ENCODE data around the gene OTULIN. TPM values are rescaled to one million over a fixed set of nuclear protein-coding genes. Genes with fewer than 3 reads are reported as not detected.
A peak's percentile ranks its signal among the peaks of the same experiment; 100 is the strongest.

The OTULIN gene
- polyA plus RNA-seq, 4 donors: 18.6 to 24.4 (median 20.5) TPM

- no peak for DNase-seq (ENCODE audit: low read depth in 4 of 4, low spot score in 2 of 4)
Observed at GRCh38 chr5:14738050-14738449, 73.5 kb downstream of the OTULIN start.

DNA sequence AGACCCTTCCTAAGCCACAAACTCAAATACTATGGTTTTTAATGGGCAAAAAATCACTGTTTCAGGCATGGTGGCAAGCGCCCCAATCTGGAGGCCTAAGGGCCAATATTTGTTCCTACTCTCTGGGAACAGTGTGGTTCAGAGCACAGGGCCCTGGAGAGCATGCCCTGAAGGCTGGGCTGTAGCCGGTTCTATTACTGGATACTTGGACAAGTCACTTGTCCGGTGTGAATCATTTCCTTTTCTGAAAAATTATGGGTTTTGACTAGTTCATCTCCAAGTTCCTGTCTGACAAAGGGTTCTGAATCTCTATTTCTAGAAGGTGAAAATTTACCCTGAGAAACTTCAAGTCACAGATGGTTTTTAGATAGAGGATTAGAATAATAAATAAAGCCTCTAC, 75.0 kb downstream of the OTULIN start:
- DNase-seq (ENCODE audit: low read depth in 4 of 4, low spot score in 2 of 4): no peak

DNA sequence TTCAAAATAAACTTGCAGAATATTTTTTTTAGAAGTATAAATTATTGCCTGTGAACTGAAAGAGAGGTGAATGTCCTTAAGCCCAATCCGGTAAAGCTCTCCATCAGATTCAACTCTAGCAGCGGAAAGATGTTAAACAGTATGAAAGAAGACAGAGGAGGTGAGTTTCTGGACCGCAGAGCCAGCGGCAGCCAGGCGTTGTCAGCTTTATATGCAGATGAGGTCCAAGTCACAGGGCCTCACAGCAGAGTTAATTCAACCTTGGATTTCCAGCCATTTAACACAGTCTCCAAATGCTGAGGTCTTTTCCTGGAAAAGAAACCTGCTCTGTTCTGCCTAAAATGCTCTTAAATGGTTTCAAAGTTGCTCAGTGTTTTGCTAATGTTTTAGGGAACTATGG, 75.5 kb downstream of the OTULIN start:
- DNase-seq (ENCODE audit: low read depth in 4 of 4, low spot score in 2 of 4): no peak

DNA sequence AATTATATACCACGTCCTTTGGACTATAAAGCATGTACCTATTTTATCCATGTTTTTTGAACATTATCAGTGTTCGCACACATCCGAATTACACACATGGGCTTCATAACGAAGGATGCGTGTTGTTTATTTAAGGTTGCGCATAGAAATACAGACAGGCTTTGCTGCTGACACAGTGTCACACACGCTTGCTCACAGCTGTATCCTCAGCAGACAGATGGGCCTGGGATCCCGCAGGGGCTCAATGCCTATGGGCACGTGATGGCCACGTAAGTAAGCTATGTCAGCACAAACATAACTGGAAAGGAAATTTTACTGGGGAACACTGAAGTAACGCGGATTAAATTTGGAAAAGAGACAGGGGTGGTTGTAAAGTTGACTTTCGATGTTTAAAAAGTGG, 76.6 kb downstream of the OTULIN start:
- no peak for DNase-seq (ENCODE audit: low read depth in 4 of 4, low spot score in 2 of 4)

- peak in 1 of 4 donors; percentile 31 for DNase-seq (ENCODE audit: low read depth in 4 of 4, low spot score in 2 of 4)
Observed at GRCh38 chr5:14741801-14742440, 77.4 kb downstream of the OTULIN start.

- no peak for DNase-seq (ENCODE audit: low read depth in 4 of 4, low spot score in 2 of 4)
Observed at GRCh38 chr5:14742498-14742897, 78.0 kb downstream of the OTULIN start.

DNA sequence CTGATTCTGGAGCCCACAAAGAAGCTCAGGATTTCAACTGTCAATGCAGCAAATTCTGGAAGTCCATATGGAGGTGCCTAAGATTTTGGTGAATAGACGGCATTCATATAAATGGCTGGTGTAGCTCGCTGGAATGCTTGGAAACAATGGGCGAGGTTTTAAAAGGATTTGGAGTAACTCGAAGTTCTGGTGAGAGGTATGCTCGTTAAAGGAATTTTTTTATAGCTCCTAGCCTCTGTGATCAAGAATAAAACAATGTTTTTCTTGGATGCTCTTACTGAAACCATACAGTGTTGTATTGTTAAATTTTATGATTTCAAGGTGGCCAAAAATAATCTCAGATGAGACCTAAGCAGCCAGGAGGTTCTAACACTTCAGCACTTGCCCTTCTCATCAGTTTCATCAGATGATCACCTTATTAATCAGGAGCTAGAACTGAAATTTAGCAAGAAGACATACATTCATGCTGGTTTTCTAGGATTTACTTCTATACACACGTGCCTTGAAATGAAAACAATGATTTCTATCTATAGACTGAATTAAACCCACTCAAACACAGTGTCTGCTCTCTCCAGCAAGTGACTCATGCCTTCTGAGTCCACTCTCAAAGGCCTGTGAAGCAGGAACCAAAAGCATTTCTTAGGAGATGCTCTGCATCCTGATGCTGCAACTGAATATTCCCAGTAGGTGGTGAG, 79.2 kb downstream of the OTULIN start:
- no peak for DNase-seq (ENCODE audit: low read depth in 4 of 4, low spot score in 2 of 4)

GRCh38 chr5:14744296-14745187, 80.0 kb downstream of the OTULIN start:
- no peak for DNase-seq (ENCODE audit: low read depth in 4 of 4, low spot score in 2 of 4)

- no peak for DNase-seq (ENCODE audit: low read depth in 4 of 4, low spot score in 2 of 4)
Observed at GRCh38 chr5:14745188-14745563, 80.7 kb downstream of the OTULIN start.

DNA sequence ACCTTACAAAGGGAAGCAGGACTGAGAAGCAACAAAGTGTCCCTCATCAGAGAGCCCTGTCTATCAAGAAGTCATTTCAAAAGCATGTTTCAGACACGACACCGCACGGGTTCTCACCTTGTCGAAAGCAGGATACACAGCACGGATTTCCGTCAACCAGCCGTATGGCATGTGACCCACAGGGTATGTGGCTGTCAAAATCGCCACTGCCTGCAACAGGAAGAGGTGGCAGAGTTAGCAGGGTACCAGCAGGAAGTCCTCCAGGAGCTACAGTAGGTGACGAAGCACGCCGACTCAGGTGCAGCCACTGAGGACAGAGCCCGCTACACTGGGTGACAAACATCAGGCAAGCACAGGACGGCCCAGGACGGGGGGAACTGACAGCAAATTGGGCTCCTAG, 81.2 kb downstream of the OTULIN start:
- DNase-seq (ENCODE audit: low read depth in 4 of 4, low spot score in 2 of 4): no peak

- no peak for DNase-seq (ENCODE audit: low read depth in 4 of 4, low spot score in 2 of 4)
Observed at GRCh38 chr5:14748180-14748900, 83.8 kb downstream of the OTULIN start.

Other genes starting within 250 kb of the OTULIN start
- 10 to 100 TPM in 3 of 4 donors, 1 to 10 TPM in 1; 8.9 to 12.6 (median 10.7) TPM for gene OTULINL, start 82.9 kb upstream of the OTULIN start, polyA plus RNA-seq (ENCODE audit: insufficient read length in 4 of 4)
- gene ANKH, start 207.1 kb downstream of the OTULIN start, polyA plus RNA-seq (ENCODE audit: insufficient read length in 4 of 4): 10 to 100 TPM in 3 of 4 donors, 1 to 10 TPM in 1; 9.6 to 21.8 (median 12.9) TPM